ENCODE results near the gene DCT.
"Not testable (repeated sequence)": the region's sequence is repeated elsewhere in the genome, so short reads cannot be mapped to it uniquely, and the experiment has no call there.

The DCT gene

DNA sequence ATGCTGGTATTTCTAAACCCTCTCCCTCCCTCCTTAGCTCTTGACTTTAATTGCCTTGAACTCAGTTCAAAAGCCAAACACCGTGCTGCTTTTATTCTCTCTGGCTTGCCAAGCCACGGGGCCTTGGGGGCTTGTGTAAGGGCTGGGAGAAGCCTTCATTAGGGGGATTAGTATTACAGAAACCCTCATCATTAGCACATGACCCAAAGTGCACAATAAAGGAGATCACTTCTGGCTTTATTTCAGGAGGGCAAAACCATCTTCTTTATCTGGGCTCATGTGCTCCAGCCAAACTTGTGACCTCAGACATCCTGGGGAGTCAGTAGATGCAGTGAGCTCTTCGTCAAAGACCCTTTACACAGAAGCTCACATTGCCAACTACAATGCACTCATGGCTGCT is at the start of gene DCT:
TSS of gene DCT (minus strand) at position 67 of the 400 bp plus-strand sequence. CDS start 427 bp downstream, outside the sequence.
- DNase-seq: no peak

GRCh38 chr13:94526956-94527355 is 47.5 kb upstream of the DCT start:
- DNase-seq: not testable (repeated sequence)

DNA sequence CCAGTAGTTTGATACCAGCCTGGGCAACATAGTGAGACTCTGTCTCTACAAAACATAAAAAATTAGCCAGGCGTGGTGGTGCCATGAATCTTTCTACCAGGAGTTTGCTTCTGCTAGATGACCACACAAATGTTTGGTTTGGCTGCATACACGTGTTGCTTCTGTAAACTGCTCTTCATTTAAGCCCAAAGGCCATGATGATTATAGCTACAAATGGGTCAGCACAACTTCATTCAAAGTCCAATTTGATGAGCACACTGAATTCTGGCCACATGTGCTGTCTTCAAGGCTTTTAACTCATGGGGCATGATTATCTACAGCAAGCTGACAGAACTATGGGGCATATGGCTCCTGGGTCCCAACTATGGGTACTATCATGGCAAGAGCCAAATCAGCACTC is 46.3 kb upstream of the DCT start:
- no peak for DNase-seq

DNA sequence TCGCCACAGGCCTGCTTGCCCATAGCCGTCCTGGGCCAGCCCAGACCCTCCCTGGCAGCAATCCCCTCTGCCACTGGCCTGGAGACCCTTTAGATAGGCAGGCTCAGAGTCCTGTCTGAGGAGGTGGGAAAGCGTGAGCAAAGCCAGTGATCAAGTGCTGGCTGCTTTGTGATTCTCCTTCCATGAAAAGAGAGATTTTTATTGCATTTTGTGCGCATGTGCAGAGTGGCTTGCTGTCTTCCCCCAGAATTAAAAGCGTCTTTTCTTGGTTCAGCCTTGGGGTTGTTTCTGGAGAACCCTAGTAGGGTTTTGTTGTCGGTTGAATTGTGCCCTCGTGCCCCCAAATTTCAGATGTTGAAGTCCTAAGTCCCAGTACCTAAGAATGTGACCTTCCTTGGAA is 44.9 kb upstream of the DCT start:
- no peak for DNase-seq

DNA sequence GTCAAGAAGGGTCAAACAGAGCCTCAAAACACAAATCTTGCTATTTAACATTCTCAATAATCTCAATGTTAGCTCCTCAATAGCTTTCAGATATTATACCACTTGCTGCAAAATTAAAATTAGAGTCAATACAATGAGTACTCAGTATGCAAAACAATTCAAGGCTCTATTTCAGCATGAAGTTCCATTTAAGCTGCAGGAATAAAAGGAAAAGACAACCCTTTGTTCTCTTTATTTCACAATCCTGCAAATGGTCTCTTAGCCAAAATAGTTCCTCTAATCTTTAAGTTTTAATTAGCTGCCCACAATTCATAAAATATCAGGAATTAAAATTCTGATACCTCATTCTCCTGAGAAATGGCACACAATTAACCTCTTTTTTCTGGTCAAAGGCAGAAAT is 40.5 kb upstream of the DCT start:
- no peak for DNase-seq

GRCh38 chr13:94516456-94516855 is 37.0 kb upstream of the DCT start:
- no peak for DNase-seq

DNA sequence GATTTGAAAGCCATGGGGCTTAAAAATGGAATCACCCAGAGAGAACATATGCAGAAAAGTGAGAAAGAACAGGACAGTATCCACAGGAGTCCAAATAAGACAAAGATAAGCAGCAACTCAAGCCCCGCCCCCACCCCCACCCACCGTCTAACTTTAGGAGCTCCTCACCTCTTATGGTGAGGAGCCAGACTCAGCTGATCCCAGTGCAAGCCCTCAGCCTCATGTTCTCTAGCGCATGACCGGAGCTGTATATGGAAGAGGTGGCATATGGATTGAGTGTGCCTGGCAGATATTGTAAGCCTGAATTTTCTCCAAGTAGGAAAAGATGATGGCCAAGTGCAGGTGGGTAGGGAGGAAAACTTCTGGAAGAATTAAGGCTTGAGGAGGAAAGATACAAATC is 36.4 kb upstream of the DCT start:
- DNase-seq: no peak

- DNase-seq: no peak
These were observed 35.9 kb upstream of the DCT start for GRCh38 chr13:94515374-94515773.

GRCh38 chr13:94513026-94513425 is 33.5 kb upstream of the DCT start:
- DNase-seq: no peak

DNA sequence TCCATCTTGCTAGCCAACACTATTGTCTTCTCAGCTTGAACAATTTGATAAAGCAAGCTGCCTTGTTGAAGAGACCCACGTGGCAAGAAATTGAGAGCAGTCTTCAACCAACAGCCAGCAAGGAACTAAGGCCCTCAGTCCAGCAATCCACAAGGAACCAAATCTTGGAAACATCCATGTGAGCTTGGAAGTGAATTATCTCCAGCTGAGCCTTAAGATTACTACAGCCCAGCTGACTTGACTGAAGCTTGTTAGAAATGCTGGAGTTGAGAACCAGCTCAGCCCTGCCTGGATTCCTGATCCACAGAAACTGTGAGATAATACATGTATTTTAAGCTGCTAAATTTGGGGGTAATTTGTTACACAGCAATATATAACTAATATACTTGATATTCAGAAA is 26.2 kb upstream of the DCT start:
- no peak for DNase-seq

- DNase-seq: no peak
These were observed 24.4 kb upstream of the DCT start for GRCh38 chr13:94503851-94504250.

DNA sequence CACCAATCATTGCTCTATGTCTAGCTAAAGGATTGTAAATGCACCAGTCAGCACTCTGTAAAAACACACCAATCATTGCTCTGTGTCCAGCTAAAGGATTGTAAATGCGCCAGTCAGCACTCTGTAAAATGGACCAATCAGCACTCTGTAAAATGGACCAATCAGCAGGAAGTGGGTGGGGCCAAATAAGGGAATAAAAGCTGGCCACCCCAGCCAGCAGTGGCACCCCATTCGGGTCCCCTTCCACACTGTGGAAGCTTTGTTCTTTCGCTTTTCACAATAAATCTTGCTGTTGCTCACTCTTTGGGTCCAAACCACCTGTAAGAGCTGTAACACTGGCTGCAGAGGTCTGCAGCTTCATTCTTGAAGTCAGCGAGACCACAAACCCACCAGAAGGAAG is 19.3 kb upstream of the DCT start:
- DNase-seq: not testable (repeated sequence)

GRCh38 chr13:94495806-94496205 is 16.3 kb upstream of the DCT start:
- DNase-seq: no peak

GRCh38 chr13:94494026-94494425 is 14.5 kb upstream of the DCT start:
- DNase-seq: no peak

DNA sequence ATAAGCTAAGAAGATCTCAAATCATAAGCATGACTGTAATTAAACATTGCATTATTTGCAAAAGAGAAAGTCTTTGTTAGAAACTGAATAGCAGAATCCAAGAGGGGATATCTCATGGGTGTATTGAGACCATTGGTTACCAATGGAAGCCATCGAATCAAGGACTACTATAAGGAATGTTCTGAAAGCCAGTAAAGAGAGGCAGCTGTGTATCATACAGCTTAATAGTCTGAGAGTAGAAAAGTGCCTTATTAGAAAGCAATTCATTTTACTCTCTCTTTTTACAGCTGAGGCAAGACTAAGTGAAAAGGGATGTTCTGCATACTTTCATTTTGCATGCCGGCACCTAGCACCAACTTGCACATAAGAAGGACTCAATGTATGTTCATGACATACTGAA is 7.6 kb upstream of the DCT start:
- no peak for DNase-seq

GRCh38 chr13:94483970-94484369 is 4.5 kb upstream of the DCT start:
- DNase-seq: no peak

GRCh38 chr13:94481941-94482340 is 2.5 kb upstream of the DCT start:
- no peak for DNase-seq

GRCh38 chr13:94480672-94481145 is 1.2 kb upstream of the DCT start:
- no peak for DNase-seq

DNA sequence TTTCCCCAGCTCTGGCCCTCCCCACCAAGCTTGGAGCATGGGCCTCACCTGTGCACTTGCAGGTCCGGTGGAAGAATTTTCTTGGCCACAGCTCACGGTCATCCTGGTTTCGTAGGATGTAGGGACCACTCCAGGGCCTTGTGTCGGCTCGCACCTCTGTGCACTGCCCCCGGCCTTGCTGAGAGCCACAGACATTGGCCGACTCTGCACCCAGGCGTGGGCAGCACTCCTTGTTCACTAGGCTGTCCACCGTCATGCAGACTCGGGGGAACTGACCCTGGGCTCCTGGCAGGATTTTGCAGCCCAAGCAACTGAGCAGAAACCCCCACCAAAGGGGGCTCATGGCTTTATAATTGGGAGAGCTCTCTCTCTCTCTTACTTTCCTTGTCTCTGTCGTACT is 569 bp downstream of the DCT start:
- DNase-seq: no peak

- DNase-seq: no peak
These were observed 9.4 kb downstream of the DCT start for GRCh38 chr13:94470126-94470525.

DNA sequence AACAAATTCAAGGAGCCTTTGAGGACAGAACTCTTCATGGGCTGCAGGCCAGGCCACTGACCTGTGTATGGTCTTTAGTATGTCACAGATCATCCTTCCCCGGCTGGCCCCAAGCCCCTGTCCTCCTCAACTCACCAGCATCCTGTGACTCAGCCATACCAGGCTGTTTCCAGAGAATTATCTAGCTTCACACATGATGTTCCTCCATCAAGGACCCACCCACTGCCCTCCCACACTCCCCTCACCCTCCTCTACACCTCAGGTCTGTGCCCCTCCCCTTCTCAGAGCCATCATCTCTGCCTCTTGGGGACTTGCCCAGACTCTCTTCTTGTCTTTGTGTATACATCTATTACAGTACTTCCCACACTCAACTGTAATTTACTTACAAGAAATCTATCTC is 14.7 kb downstream of the DCT start:
- no peak for DNase-seq

- no peak for DNase-seq
These were observed 16.8 kb downstream of the DCT start for GRCh38 chr13:94462670-94463069.

DNA sequence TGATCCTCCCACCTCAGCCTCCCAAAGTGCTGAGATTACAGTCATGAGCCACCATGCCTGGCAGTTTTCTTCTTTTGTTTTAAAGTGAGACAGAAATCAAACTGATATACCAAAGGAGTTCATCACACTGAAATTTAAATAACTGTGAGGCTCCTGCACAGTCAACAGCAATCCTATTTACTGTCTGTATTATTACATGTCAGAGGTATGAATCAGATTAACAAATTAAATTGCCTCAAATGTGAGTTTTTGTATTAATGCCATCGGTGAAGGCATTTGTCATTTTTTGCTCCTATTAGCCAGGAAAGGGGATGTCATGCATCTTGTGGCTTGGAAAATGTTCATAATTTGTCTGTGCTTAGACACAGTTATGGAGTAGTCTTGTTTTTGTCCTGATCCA is 20.4 kb downstream of the DCT start:
- DNase-seq: no peak

DNA sequence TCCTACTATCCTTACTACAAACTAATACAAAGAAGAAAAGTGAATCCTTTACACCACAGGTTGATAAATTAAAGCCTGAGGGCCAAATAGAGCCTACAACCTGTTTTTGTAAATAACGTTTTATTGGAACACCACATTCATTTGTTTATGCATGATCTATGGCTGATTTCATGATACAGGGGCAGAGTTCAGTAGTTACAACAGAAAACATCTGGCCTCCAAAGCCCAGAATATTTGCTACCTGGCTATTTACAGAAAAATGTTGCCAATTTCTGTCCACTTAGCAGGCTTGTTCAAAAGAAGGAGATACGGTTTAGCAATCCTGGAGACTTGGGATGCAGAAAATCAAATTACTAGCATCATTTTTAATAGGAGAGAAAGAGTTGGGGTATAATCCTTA is 24.1 kb downstream of the DCT start:
- no peak for DNase-seq

GRCh38 chr13:94454906-94455305 is 24.6 kb downstream of the DCT start:
- no peak for DNase-seq

DNA sequence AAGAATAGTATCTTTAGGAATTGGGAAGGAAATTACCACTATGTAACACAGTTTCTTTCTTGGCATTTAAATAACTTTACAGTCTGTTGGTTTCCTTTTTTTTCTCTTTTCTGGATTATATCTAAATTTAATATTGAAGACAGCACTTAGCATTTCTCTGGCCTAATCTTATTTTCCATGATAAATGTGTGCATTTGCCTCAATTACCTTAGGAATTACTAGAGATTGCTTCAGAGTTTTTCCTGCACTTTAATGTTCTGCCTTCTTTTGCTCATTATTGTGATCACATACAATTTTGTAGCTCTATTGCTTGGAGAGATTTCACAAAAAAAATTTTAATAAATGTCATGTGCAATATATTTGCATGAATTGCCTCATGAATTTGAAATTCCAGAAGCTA is 25.1 kb downstream of the DCT start:
- DNase-seq: no peak

Data from CD4-positive, alpha-beta T cell treated with Interleukin-6 for 4 hours (primary cell).